GM21825 (cell line): ENCODE data around the gene HNRNPL.
A peak's percentile ranks its signal among the peaks of the same experiment; 100 is the strongest.
"Not testable (repeated sequence)": the region's sequence is repeated elsewhere in the genome, so short reads cannot be mapped to it uniquely, and the experiment has no call there.

Experiments
- ATAC-seq: cut with Tn5 transposase; IDR thresholded peaks from one replicate; pipeline ENCODE4 v1.9.1; 2021; ENCODE audit warnings: mild to moderate bottlenecking, moderate library complexity; ENCODE audit not compliant: unreplicated experiment

The HNRNPL gene

DNA sequence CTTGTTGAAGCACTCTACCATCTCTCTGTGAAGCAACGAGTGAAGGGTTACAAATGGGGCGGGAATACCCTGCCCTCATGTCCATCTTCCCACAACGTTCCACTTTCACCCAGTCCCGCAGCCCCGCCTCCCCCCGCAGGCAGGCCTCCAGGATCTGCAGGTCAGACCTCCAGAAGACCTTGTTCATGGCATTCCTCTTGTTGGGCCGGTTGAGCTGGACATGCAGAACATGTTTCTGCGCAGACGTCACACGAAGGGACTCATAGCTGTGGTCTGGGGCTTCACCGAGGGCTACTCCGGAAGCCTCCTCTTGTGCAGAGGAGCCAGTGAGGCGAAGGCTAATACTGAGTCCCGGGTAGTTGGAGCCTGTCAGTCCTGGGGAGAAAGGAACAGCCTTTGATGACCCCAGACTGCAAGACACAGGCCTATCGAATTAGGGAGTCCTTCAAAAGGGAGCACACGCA lies 18.6 kb downstream of the HNRNPL start:
- peak; percentile 33 for ATAC-seq

DNA sequence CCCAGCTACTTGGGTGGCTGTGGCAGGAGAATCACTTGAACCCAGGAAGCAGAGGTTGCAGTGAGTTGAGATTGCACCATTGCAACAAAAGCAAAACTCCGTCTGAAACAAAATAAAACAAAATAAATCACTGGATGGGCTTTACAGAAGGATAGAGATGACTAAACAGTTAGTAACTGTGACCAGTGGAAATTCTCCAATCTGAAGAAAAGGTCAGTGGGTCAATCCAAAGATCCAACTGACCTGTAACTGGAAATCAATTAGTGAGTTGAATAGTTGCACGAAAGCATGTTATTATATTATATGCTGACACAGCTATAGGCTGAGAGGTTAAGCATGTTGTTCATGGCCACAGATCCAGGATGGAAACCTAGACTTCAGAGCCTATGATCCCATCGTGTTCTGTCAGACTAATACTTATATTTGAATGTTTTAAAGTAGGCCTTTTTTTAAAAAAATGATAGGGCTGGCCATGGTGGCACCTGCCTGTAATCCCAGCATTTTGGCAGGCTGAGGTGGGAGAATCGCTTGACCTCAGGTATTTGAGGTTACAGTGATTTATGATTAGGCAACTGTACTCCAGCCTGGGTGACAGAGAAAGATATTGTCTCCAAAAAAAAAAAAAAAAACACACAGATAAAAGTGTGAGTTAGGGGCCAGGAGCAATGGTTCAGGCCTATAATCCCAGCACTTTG lies 19.6 kb downstream of the HNRNPL start:
- ATAC-seq: no peak

GRCh38 chr19:38829203-38829602 lies 20.6 kb downstream of the HNRNPL start:
- not testable (repeated sequence) for ATAC-seq

- ATAC-seq: no peak
Observed at GRCh38 chr19:38826856-38827551, 22.8 kb downstream of the HNRNPL start.

GRCh38 chr19:38825936-38826335 lies 23.9 kb downstream of the HNRNPL start:
- ATAC-seq: not testable (repeated sequence)

DNA sequence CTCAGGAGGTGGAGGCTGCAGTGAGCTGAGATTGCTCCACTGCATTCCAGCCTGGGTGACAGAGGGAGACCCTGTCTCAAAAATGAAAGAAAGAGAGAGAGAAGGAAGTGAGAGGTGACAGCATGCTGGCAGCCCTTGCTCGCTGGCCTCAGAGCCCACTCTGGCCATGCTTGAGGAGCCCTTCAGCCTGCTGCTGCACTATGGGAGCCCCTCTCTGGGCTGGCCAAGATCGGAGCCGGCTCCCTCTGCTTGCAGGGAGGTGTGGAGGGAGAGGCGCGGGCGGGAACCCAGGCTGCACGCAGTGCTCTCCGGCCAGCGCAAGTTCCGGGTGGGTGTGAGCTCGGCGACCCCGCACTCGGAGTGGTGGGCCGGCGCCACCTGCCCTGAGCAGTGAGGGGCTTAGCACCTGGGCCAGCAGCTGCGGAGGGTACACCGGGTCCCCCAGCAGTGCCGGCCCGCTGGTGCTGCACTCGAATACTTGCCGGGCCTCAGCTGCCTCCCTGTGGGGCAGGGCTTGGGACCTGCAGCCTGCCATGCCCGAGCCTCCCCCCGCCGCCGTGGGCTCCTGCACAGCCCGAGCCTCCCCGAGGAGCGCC lies 28.5 kb downstream of the HNRNPL start:
- not testable (repeated sequence) for ATAC-seq

GRCh38 chr19:38819231-38819920 lies 30.4 kb downstream of the HNRNPL start:
- no peak for ATAC-seq

GRCh38 chr19:38817081-38817480 lies 32.7 kb downstream of the HNRNPL start:
- ATAC-seq: no peak

DNA sequence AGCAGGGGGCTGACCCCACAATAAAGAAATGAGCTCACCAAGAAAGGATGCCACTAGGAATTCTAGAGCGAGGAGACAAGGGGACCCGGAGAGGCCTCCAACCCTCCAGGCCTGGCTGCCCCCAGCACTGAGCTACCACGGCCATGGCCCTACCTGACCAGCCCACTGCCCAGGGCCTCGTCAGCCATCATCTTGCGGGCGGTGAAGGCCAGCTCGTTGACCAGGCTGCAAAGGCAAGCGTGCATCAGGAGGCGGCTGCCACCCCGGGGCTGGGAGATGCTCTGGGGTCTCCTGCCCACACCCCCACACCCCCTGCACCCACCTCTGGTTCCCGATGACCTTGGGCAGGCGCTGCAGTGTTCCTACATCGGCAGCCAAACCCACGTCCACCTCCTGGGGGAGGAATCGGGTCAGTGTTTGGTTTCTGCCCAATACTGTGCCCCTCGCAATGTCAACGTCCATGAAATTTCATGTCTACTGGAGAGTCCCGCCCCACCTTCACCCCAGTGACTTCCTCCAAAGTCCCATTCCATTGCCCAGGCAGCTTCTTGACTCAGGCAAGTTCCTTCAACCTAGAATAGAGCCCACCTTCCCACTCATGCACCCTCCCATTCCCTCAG lies 33.5 kb downstream of the HNRNPL start:
- ATAC-seq: no peak

GRCh38 chr19:38815059-38816001 lies 34.5 kb downstream of the HNRNPL start:
- ATAC-seq: no peak

- ATAC-seq: not testable (repeated sequence)
Observed at GRCh38 chr19:38813932-38814331, 35.9 kb downstream of the HNRNPL start.

GRCh38 chr19:38813323-38813722 lies 36.5 kb downstream of the HNRNPL start:
- no peak for ATAC-seq

GRCh38 chr19:38812841-38813320 lies 36.9 kb downstream of the HNRNPL start, which contains the start of gene LGALS4:
TSS of gene LGALS4 (minus strand) at chr19:38812945. CDS start at chr19:38812886, 59 bp downstream.
- no peak for ATAC-seq

- ATAC-seq: no peak
Observed at GRCh38 chr19:38812009-38812840, 37.6 kb downstream of the HNRNPL start.

- ATAC-seq: no peak
Observed at GRCh38 chr19:38809592-38810252, 40.1 kb downstream of the HNRNPL start.

DNA sequence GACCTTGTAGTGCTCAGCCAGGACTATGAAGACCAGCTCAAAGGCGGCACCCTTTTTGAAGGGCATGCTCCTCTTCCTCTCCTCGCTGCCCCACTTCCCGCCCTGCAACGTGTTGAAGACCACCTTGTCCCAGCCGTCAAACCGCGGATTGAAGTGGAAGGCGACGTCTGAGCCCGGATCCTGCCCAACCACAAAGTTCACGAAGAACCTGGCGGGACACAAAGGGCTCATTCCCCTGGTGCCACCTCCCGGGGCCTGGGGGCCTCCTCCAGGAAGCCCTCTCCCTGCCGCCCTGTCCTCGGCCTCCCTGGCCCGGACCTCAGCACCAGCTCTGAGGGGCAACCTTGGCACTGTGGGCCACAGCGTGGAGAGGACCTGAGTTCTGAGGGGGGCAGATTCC lies 41.0 kb downstream of the HNRNPL start:
- ATAC-seq: no peak

DNA sequence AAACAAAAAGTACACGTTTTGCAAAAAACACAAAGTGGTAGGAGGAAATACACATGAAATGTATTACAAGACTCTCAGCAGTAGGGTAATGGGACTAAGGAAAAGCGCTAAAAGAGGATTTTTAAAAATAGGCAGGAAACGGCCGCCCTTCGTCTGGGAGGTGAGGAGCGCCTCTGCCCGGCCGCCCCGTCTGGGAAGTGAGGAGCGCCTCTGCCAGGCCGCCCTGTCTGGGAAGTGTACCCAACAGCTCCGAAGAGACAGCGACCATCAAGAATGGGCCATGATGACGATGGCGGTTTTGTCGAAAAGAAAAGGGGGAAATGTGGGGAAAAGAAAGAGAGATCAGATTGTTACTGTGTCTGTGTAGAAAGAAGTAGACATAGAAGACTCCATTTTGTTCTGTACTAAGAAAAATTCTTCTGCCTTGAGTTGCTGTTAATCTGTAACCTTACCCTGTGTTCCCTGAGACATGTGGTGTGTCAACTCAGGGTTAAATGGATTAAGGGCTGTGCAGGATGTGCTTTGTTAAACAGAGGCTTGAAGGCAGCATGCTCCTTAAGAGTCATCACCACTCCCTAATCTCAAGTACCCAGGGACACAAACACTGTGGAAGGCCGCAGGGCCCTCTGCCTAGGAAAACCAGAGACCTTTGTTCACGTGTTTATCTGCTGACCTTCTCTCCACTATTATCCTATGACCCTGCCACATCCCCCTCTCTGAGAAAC lies 42.2 kb downstream of the HNRNPL start:
- not testable (repeated sequence) for ATAC-seq
